ENCODE measurements around the gene DNAJB13.

The DNAJB13 gene

GRCh38 chr11:73950869-73951710 lies at the start of gene DNAJB13:
Gene DNAJB13 (plus strand): TSS chr11:73951026. CDS start chr11:73951070, 44 bp downstream.
- POLR2A ChIA-PET: interaction anchor here (1.0 kb wide), 1 partner anchor 32 kb away, joined by 3 read pairs; the partner anchor contains the start of gene UCP2
- no peak for TF ChIP-seq CTCF (IDR thresholded peaks at IDR 0.05; ENCODE audit: control extremely low read depth, extremely low read depth, low read depth, missing control alignments)
- peak; percentile 88 for DNase-seq (ENCODE audit: extremely low spot score)
- CTCF ChIA-PET: interaction anchor here (1.0 to 4.2 kb wide), 3 partner anchors 13 to 19 kb away, joined by 3 to 15 read pairs (median 4); no protein-coding TSS in a partner anchor

DNA sequence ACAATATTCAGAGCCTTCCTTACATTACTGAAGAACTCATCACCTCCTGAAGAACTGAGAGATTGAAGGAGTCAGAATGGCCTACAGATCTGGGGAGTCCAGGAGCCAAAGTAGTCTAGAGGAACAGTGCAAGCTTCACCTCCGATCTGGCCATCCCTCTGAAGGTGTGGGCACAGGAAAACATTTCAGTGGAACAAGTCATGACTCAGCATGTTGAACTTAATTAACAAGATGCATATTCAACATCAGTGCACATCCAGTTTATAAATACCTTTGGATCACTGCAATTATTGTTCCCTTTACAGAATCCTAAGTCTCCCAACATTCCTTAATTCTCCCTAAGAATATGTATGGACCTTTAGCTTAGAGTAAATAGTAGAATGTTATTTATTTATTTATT lies 48.5 kb upstream of the DNAJB13 start:
- no peak for DNase-seq (ENCODE audit: extremely low spot score)
- ChIA-PET CTCF (interaction anchor here (1.5 kb wide), 1 partner anchor 9 kb away, joined by 3 read pairs; no protein-coding TSS in a partner anchor), POLR2A (interaction anchor here (0.6 kb wide), 1 partner anchor 78 kb away, joined by 4 read pairs; no protein-coding TSS in a partner anchor)

GRCh38 chr11:73907191-73907590 lies 43.6 kb upstream of the DNAJB13 start:
- no peak for DNase-seq (ENCODE audit: extremely low spot score)
- POLR2A ChIA-PET: no interaction called here
- CTCF ChIA-PET: interaction anchor here (0.9 to 2.0 kb wide), 4 partner anchors 8 to 18 kb away, joined by 3 to 6 read pairs (median 4); no protein-coding TSS in a partner anchor
- TF ChIP-seq CTCF (IDR thresholded peaks at IDR 0.05; ENCODE audit: control extremely low read depth, extremely low read depth, low read depth, missing control alignments): no peak

More for the DNA sequence above, 48.5 kb upstream of the DNAJB13 start:
- no peak for TF ChIP-seq CTCF (IDR thresholded peaks at IDR 0.05; ENCODE audit: control extremely low read depth, extremely low read depth, low read depth, missing control alignments)

DNA sequence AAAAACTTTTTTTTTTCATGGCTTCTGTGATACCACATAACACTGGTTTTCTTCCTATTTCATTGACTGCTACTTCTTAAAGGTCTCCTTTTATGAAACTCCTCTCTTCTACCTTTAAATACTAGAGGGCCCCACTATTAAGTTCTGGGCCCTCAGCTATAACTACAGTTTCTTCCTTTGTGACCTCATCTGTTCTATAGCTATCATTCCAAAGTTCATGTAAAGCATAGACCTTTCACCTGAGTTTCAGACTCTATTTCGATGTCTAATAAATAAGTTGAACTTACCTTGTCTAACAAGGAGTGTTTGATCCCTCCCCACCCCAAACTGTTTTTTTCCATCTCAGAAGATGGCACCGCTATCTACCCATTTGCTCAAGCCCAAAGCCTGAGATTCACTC lies 38.8 kb upstream of the DNAJB13 start:
- POLR2A ChIA-PET: no interaction called here
- CTCF ChIA-PET: interaction anchor here (1.3 kb wide), 1 partner anchor 9 kb away, joined by 3 read pairs; no protein-coding TSS in a partner anchor
- TF ChIP-seq CTCF (IDR thresholded peaks at IDR 0.05; ENCODE audit: control extremely low read depth, extremely low read depth, low read depth, missing control alignments): no peak
- no peak for DNase-seq (ENCODE audit: extremely low spot score)

DNA sequence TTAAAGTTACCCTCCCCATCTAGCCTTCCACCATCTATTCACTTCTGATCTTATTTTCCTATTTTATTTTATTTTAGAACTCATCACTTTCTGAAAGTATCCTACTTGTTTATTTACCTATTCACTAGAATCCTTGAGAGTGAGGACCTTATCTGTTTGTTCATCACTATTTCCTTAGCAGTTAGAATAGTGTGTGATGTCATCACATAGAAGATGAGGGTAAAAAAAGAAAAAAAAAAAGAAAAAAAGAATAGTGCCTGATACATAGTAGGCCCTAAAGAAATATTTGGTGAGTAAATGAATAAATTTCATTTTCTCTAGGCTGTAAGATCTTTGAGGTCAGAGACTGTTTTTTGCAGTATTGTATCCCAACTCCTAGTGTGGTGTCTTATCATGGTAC lies 37.4 kb upstream of the DNAJB13 start:
- ChIA-PET POLR2A (no interaction called here), CTCF (no interaction called here)
- no peak for DNase-seq (ENCODE audit: extremely low spot score)
- TF ChIP-seq CTCF (IDR thresholded peaks at IDR 0.05; ENCODE audit: control extremely low read depth, extremely low read depth, low read depth, missing control alignments): no peak

GRCh38 chr11:73914284-73914683 lies 36.5 kb upstream of the DNAJB13 start:
- CTCF ChIA-PET: no interaction called here
- TF ChIP-seq CTCF (IDR thresholded peaks at IDR 0.05; ENCODE audit: control extremely low read depth, extremely low read depth, low read depth, missing control alignments): no peak
- POLR2A ChIA-PET: no interaction called here
- no peak for DNase-seq (ENCODE audit: extremely low spot score)
